Stimulated activated CD4-positive, alpha-beta T cell treated with anti-CD3 and anti-CD28 coated beads, Interleukin-2, amount 100 ng/mL, for 24 hours (primary cell): ENCODE data around the gene SLIT3.

ENCODE experiments used
- DNase-seq, 2 donors: peaks; one replicate each; pipeline ENCODE4 v3.0.0-alpha.2; 2020

The SLIT3 gene

DNA sequence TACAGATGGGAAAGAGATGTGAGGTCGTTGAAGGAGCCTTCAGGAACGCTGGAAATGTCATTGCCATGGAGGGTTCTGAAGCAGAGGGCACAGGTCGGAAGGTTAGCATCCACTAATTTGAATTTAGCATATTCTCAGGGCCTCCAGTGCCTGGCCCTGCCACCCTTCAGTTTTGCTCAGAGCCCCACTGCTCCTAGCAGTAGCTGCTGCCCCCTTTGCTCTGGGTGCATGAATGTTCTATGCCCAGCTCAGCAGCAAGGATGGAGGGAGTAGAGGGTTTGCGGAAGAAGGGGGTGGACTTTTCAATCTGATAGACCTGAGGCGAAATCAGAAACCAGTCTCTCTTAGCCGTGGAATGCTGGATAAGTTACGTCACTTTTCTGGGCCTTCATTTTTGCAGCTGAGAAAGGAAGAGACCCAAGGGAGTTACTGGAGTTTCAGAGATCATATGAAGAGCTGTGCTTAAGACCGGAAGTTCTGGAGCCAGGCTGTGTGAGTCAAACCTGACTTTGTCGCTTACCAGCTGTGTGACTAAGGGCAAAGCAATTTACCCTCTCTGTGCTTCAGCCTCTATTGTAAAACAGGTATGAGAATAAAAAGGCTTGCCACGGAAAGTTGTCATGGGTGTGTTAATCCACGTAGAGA is 588.5 kb downstream of the SLIT3 start:
- no peak for DNase-seq

DNA sequence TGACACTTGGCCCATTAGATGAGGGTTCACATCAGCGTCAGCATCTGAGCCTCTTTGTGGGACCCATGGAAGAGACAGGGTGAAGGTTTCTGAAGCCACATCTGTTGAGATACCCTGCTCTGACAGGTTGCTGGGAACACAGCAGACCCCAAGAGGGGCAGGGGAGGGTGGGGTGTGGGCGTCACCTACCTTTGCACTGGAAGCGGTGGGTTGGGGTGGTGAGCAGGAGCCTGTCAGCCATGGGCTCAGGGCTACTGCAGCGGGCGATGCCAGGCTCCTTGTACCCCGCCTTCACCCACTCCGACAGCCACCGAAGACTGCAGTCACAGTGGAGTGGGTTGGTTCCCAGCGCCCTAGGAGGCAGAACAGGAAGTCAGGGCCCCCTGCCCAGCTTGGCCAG is 590.2 kb downstream of the SLIT3 start:
- DNase-seq = no peak

DNA sequence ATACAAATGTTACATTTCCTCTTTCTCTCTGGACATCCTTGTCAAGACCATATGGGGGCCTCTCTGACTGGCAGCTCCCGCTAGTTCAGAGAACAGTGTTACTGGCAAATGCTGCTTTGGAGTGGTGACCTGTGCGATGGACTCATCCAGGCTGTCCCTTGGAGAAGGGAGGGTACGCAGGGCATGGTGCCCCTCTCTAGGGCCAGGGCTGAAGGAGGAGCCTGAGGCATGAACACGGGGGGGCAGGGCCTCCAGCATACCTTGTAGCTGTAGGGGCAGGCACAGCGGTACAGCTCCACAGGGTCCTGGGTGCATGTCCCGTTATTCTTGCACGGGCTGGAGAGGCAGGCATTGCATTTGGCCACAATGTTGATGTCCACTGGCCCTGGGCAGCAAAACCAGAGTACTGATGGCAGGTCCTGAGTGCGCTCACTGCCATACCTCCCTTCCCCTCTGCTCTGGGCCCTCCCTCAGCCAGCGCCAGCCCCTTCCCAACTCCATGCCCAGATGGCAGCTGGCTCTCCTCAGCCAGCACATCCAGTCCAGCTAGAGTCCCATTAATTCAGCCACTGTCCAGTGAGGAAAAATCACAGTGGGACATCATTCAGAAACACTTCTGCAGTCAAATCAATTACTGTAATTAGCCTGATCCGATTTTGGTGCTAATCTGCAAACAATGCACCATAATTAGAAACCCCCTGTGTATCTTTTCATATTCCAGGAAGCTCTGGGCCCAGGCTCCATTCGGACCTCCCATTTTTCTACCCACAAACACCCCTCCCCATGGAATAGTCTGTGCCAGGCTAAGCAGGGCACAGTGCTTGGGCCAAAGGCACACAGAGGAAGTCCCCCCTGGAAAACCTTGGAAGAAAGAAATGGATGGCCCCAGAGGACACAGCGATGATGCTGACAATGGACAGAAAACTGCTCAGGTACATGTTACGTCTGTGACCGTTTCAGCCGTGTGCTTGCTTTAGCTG is 592.9 kb downstream of the SLIT3 start:
- no peak for DNase-seq

DNA sequence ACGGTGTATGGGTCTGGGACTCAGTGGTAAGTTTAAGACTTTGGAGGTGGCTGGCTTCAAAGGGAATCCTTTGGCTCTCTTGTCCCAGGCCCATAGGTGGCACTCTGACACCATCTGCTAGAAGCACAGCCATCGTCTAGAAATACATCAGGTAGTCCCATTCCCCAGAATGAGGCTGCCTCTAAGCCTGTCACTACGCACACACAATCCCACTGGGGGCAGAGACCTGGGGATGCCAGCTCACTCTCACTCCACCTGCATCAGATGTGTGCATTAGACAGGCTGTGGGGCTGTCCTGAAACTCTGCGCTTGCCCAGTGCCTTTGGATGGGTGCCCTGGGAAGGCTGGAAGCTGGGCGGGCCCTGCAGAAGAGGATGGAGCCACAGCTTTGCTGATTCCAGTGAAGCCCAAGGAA is 594.3 kb downstream of the SLIT3 start:
- peak in 1 of 2 donors; percentile 35 for DNase-seq

DNA sequence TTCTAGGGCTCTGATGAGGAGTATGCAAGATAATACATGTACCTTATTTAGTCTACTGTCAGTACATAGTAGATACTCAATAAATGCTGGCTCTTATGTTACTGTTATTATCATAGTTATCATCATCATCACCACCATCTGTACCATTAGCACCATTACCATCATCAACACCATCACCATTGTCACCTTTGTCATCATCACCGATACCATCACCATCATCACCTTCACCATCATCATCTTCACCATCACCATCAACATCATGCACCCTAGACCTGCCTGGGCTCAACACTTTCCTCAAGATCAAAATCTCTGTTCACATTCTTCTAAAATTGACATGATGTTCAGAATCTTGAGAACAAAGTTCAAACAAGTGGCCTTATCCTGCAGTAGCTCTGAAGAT is 595.6 kb downstream of the SLIT3 start:
- DNase-seq = no peak

DNA sequence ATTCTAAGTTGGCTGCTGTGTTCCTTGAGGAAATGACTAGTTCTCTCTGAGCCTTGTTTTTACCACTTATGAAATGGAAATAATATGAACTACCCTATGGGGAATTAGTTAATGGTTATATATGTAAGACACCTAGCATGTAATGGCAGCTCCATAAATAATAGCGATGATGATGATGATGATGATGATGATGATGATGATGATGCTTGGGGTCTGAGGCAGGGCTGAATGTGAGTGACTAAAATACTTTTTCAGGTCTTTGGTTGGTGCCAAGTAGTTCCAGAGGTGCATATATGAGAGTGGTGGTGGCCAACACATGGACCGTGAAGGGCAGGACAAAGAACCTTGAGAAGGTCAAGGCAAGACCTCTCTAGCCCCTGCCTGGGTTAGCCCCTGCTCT is 598.4 kb downstream of the SLIT3 start:
- no peak for DNase-seq

DNA sequence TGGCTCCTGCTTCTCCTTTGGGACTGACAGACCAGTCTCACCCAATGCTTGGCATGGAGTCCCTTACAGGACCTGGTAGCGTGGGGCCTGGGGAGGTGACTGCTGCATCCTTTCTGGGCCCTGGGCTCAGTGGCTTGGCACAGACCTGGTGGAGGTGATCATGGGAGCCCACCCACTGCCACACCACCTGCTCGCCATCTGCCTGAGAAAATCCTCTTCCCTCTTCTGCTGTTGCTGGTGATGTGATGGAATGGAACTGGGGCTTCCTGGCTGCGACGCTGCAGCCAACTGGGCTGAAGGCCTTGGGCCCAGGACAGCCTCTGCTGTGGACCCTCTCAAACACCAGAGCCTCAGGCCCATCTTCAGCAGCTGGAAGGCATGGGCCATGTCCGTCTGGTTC is 599.3 kb downstream of the SLIT3 start:
- DNase-seq = no peak

DNA sequence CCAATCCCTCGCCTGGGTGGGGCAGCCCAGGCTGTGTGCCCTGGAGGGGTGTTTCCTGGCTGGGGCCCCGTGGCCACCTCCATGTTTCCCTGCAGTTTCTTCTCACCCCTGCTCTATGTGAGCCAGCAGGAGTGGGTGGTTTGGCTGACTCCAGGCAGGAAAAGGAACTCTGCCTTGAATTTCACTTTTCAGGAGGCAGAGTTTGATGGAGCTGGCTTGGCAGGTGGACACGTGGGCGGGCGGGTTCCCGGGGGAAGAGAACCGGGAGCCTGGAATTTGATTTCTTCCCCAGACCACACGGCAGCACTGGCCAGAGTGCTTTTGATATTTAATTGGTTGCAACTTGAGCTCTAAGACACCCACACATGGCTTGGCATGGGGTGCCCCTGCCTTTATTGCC is 601.9 kb downstream of the SLIT3 start:
- DNase-seq = no peak

DNA sequence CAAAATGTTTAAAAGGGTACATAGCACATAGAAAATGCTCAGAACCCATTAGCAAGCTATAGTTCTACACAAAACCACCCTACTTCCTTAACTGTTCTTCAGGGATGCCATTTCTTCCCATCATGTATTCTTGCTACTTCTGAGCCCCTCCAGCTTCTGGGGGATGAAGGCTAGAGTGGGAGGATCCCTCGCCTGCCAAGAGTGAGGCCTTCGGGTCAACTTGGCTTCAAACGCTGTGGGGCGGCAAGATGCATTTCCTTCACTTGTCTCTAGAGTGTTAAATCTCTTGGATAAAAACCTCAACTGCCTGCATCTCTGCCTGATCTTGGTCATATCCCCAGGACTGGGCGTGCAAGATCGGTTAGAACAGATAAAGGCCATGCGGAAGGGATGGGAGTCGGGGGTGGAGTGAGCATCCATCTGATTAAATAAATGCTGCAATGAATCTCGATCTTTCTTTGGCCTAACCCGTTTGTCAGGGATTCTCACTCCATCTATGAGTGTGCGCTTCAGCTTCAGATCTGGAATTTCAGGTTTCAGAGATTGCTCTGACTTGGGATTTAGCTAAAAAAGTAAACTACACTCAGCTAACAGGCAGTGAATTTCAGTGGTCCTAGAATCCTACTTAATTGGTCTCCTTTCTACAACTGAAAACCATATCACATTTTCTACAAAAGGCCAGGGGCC is 603.8 kb downstream of the SLIT3 start:
- no peak for DNase-seq

DNA sequence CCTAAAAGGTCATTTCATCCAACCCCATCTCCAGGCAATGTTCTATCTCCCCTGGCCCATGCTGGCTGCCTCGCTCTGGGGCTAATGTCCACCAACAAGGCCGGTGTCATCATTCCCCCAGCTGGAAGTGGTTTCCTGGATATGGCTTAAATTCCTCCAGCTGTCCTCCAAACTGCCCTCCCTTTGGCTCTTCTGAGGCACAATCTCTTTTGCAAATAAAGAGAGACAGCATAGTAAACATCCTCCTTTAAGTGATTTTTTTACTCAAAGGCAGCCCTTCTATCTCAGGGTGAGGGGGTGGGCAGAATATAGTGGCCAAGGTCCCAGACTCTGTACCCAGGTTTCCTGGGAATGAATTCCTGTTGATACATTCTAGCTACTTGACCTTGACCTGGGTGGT is 604.3 kb downstream of the SLIT3 start:
- DNase-seq = no peak

DNA sequence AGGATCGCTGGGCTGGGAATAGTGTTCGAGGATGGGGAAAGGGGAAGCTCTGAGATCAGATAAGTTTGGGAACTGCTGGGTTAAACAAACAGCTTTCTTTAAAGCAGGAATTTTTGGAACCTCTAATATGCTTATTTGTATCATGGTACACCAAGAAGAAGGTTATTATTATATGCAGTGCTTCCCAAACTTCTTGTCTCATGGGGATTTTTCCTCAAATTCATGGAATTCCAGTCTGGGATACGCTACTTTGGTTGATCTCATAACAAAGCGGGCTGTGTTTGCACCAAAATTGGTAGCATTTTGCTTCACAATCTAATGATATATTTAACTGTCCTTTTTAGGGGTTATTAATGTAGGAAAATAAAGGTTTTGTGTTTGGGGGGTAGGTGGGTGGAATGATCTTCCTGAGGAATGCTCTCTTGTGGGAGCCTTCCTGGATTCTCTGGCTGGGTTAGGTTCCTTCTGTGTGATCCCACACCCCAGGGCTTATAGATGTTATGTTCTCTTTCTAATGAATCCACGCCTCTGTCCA is 605.6 kb downstream of the SLIT3 start:
- no peak for DNase-seq

DNA sequence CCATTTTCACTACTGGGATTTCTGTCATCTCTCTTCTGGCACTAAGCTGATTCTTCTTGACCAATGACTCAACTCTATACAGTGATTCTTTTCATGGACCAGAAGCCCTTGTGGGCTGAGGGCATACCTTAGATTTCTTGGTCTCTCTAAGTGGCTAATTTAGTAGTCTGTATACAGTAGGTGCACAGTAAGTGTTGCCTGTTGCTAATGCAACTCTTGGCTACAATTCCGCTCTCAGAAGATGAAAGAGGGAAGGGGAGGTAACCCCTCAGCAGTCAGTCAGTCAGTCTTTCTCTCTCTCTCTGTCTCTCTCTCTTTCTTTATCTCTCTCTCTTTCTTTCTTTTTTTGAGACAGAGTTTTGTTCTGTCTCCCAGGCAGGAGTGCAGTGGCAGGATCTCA is 606.6 kb downstream of the SLIT3 start:
- no peak for DNase-seq

DNA sequence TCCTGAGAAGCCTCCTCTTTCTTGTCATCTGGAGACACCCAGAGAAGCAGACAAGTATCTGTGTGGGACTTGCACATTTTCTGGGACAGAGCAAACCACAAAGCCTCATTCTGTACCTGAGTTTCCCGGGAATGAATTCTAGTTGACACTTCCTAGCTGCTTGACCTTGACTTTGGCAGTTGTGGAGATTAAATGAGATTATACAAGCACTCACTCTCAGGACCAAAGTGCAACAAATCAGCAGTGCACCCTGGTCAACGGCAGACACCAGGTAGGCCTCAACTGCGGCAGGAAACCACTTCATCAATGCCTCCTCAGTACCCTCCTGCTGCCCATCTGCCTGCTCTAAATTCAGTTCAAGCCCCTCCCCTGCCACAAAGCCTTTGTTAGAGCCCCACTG is 607.1 kb downstream of the SLIT3 start:
- DNase-seq = no peak

DNA sequence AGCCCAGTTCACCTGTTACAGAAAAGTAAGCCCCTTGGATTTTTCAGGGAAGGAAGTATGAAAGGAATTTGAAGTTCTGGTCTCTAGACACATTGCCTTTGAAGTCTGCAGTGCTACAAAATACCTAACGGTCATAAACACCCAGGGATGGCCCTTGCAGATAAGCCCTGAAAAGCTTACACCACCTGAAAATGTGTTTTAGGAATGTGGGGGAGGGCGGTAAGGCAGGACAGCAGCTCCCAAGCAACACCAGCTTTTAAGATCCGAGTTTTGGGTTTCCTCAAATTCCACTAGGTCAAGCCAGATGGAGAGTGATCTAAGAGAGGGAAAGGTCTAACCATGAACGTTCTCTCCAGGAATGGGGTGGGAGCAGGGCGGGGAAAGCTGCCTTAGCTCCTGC is 607.6 kb downstream of the SLIT3 start:
- DNase-seq = no peak

DNA sequence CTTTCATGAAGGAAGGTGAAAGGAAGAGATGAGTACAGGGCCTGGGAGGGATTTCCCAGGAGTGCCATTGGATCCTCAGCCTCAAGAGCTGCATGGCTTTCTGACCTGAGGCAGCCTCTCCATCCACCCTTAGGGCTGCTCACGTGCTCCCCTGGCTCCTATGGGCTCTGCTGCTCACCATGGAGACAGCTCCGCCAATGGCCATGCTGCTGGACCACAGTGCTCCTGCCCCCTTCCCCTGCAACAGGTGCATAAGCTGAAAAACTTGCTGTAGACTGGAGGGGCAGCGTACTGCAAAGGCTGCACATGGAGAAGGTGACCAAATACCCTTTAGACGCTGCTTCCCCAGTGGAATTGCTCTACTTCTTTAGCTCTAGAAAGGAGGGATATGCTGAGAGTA is 609.0 kb downstream of the SLIT3 start:
- DNase-seq = no peak

DNA sequence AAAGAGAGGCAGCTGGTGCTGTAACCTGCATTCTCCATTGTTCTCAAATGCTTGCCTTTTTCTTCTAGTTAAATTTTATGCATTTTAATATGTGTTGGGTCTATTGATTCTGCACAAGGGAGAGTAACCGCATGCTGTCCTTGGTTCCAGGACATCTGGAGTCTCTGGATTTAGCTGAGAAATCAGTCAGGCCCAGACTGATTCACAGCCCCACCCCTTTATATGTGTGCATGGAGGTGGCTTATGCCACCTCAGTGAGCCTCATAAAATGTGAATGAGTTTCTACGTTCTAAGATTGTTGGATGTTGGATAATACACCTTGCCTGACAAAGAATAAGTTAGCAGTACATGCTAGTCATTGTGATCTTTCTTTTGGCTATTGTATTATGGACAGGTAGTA is 611.7 kb downstream of the SLIT3 start:
- DNase-seq = no peak

DNA sequence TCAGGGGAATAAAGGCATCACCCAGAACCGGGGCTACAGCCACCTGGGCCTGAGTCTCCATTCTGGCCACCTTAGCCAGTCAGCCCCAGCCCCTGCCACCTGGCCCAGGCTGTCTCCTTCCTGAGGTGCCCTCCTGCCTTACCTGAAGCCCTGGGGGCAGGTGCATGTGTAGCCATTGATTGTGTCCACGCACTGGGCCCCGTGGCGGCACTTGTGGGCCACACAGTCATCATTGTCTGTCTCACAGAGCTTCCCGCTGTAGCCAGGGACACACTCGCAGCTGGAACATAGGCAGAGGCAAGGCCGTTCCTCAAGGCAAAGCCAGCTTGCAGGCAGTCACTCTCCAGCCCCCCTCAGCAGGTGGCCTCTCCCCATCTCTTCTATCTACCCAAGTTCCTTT is 614.1 kb downstream of the SLIT3 start:
- DNase-seq = no peak

DNA sequence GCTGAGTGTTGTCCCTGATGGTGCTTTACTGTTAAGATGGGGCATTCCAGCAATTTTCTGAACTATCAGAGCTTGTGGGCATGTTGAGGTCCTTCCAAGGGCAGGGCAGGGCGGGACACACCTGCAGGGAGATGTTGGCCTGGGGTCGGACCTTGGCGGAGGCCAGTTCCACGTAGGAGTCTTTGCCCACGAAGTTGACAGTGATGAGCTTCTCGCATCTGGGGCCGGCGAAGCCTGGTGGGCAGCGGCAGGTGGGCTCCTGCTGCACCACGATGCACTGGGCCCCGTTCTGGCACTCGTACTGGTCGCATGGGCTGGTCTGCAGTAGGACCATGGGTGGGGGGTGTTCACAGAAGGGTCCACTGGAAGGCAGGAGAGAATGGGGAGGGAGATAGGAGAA is 615.4 kb downstream of the SLIT3 start:
- no peak for DNase-seq

DNA sequence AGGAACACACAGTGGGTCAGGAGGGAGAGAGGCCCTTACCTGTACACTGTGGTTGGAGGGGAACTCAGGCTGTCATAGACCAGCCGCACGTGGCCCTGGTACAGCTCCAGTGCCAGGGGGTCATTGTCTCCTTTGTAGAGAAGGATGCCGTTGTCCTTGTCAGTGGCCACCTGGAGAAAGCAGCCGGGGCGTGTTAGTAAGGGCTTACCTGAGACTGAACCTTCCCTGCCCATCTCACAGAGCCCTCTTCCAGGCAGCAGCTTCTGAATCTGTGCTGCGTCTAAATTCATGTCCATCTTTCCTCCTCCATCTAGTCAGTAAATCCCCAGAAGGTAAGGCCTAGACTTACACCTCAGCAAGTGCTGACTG is 617.0 kb downstream of the SLIT3 start:
- DNase-seq = no peak

DNA sequence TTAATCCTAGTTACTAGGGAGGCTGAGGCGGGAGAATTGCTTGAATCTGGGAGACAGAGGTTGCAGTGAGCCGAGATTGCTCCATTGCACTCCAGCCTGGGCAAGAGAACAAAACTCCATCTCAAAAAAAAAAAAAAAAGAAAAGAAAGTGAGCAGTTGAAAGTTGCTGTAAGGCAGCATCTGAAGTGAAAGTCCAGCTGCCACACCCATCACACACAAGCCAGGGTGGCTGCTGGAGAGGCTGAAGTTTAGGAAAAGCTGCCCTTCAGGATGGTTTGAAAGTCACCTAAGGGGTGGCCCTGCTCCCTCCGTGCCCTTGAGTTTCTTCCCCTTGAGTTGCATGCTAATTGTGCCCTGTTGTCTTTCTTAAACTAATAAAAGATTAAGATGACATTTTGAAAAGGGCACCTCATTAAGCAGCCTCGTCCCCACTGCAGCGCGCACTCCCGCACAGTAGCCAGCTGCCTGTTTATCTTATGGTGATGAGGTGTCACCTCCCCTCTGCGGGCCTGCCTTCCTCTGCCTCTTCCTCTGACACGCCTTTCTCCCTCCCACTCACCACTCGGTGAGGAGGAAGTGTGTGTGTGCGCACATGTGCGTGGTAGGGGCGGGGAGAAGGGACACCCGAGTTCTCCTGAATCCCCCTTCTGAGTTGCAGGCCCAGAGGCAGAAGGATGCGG is 617.6 kb downstream of the SLIT3 start:
- peak; percentile 24 to 53 for DNase-seq

DNA sequence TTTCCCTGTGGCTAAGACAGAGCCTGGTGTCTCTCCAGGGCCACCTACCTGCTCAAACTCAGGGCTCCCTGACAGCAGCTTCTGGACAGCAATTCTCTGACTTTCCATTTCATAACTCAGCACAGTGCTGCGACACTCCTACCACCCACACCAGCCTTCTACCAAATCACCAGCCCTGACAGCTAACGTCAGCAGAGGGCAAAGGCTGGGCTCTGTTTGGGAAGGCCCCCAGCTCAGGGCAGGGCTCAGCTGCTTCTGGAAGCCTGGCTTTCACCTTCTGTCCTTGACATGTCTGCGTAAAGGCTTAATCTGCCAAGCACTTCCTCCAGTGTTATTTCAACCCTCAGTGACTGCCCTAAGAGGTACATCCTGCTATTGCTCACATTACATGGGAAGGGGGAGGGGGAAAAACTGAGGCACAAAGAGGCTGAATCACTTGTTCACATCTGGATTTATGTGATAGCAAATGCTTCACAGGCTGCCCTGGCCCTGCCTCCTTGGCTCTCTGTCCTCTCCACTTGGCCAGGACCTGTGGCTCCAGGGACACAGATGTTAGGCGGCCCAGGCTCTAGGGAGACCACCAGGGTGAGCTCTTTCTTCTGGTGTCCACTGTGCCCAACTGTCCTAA is 619.3 kb downstream of the SLIT3 start:
- peak in 1 of 2 donors; percentile 12 for DNase-seq

DNA sequence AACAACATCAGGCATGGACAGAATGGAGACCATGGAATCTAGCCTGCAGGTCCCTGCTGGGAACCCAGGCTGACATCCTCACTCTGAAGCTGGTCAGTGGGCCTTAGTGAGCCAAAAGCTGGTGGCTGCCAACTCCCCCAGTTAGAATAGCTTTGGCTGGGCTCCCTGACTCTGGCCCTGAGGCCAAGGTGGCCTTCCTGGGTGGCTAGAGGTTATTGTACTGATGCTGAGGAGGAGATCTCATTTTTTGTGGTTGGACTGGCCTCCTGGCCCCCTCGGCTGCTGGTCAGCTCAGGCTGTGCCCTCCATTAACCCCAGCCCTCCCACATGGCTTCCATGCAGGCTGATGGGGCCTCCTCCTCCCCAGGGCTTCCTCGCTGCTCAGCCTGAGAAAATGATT is 620.5 kb downstream of the SLIT3 start:
- DNase-seq = no peak

DNA sequence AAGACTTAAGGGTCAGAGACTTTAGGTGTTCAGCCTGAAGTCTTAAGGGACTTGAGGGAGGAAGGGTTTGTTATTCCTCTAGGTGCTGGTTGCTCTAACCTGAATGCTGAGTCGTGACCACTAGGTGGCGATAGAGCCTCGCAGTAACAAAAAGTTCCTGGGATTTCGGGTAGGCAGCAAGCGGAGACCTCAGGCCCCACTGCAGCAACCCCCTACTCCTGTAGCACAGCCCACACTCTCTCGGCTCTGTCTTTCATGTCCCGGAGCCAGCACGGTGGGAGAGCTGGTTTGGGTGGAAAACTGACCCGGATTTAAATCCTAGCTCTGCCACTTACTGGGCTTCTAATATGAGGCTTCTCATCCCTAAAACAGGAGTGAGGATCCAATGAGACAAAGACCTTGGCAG is 621.4 kb downstream of the SLIT3 start:
- peak; percentile 69 to 75 for DNase-seq
